ENCODE results near the gene CBX6. TPM values are rescaled to one million over a fixed set of nuclear protein-coding genes. Genes with fewer than 3 reads are reported as not detected.

Gene CBX6
- total RNA-seq, 1 experiment from 2014 or later, result 136 TPM

DNA sequence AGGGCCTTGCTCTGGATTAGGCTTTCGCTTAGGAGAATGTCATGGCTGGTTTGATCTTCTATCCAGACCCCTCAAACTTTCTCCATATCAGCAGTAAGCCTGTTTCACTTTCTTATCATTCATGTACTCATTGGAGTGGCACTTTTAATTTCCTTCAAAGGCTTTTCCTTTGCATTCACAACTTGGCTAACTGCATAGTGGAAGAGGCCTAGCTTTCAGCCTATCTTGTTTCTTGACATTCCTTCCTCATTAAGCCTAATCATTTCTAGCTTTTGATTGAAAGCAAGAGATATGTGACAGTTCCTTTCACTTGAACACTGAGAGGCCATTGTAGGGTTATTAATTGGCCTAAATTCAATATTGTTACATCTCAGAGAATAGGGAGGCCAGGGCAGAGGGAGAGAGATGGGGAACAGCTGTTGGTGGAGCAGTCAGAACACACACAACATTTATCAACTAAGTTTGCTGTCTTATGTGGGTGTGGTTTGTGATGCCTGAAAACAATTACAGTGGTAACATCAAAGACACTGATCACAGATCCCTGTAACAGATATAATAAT, 47.7 kb upstream of the CBX6 start:
- H3K9me3 ChIP-seq (ENCODE audit: insufficient read depth, low read depth), result no peaks in the 10 kb centered on the region
- no peaks in the 10 kb centered on the region for H3K36me3 ChIP-seq (ENCODE audit: low read depth)
- ChIA-PET POLR2A (ENCODE audit: unreplicated experiment) (interaction anchor here (0.6 kb wide), 1 partner anchor 110 kb away, joined by 5 read pairs; no protein-coding TSS in a partner anchor), CTCF (no interaction called here)
- H3K4me3 ChIP-seq, result no peak overlapping the region
- no peak overlapping the region for H2AFZ ChIP-seq
- peaks cover 14% of the 10 kb centered on the region; the same call in 1 of the 2 replicates for H3K27me3 ChIP-seq (ENCODE audit: insufficient read depth, low read depth)
- TF ChIP-seq, protein P1, sequence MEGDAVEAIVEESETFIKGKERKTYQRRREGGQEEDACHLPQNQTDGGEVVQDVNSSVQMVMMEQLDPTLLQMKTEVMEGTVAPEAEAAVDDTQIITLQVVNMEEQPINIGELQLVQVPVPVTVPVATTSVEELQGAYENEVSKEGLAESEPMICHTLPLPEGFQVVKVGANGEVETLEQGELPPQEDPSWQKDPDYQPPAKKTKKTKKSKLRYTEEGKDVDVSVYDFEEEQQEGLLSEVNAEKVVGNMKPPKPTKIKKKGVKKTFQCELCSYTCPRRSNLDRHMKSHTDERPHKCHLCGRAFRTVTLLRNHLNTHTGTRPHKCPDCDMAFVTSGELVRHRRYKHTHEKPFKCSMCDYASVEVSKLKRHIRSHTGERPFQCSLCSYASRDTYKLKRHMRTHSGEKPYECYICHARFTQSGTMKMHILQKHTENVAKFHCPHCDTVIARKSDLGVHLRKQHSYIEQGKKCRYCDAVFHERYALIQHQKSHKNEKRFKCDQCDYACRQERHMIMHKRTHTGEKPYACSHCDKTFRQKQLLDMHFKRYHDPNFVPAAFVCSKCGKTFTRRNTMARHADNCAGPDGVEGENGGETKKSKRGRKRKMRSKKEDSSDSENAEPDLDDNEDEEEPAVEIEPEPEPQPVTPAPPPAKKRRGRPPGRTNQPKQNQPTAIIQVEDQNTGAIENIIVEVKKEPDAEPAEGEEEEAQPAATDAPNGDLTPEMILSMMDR (conservative IDR thresholded peaks at IDR 0.05), result no peak
- TF ChIP-seq EZH2 (IDR thresholded peaks at IDR 0.05; ENCODE audit: low read depth), result no peak
- intact Hi-C loops (cut with micrococcal nuclease; ENCODE audit: unreplicated experiment), result loop anchor here (2.0 to 5.0 kb wide), 2 partner anchors 65 to 152 kb away; no protein-coding TSS in a partner anchor
- DNase-seq, result no peak
- H3K4me2 ChIP-seq, result no peak overlapping the region
- no peak overlapping the region for H3K27ac ChIP-seq
- H4K20me1 ChIP-seq (ENCODE audit: insufficient read depth), result no peaks in the 10 kb centered on the region
- peaks cover 42% of the 10 kb centered on the region for H3K4me1 ChIP-seq (replicated peaks; ENCODE audit: insufficient read depth)
- no TSS peak for BruUV-seq (replicated peaks)
- H3F3A ChIP-seq (ENCODE audit: insufficient read depth, low read depth), result peaks cover 41% of the 10 kb centered on the region
- no peaks in the 10 kb centered on the region for H3K9me2 ChIP-seq (ENCODE audit: insufficient read depth)
- no peaks in the 10 kb centered on the region for H3K79me2 ChIP-seq (ENCODE audit: low read depth)

DNA sequence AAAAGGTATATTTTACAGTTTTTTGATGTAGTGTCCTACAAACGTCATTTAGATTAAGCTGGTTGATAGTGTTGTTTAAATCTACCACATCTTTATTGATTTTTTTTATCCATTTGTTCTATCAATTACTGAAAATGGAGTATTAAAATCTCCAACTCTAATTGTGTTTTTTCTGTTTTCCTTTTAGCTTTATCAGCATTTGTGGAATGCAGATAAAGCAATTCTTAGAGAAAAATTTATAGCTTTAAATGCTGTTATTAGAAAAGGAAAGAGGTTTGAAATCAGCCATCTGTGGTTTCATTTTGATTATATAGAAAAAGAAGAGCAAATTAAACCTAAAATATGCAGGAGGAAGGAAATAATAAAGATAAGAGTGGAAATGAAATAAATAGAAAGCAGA, 39.4 kb upstream of the CBX6 start:
- CTCF ChIA-PET, result no interaction called here
- Histone ChIP-seq H2AFZ (no peak overlapping the region), H3K36me3 (ENCODE audit: low read depth) (no peaks in the 10 kb centered on the region), H3K4me3 (no peak overlapping the region), H3K4me1 (replicated peaks; ENCODE audit: insufficient read depth) (no peaks in the 10 kb centered on the region), H3F3A (ENCODE audit: insufficient read depth, low read depth) (no peaks in the 10 kb centered on the region), H3K4me2 (no peak overlapping the region), H4K20me1 (ENCODE audit: insufficient read depth) (no peaks in the 10 kb centered on the region), H3K79me2 (ENCODE audit: low read depth) (no peaks in the 10 kb centered on the region), H3K27me3 (ENCODE audit: insufficient read depth, low read depth) (peaks cover 9% of the 10 kb centered on the region; the same call in 1 of the 2 replicates), H3K9me2 (ENCODE audit: insufficient read depth) (no peaks in the 10 kb centered on the region), H3K9me3 (ENCODE audit: insufficient read depth, low read depth) (peaks cover 5% of the 10 kb centered on the region; the same call in 1 of the 2 replicates), H3K27ac (no peak overlapping the region)
- POLR2A ChIA-PET (ENCODE audit: unreplicated experiment), result no interaction called here
- intact Hi-C loops (cut with micrococcal nuclease; ENCODE audit: unreplicated experiment), result no loop called here
- TF ChIP-seq EZH2 (IDR thresholded peaks at IDR 0.05; ENCODE audit: low read depth), result no peak
- TF ChIP-seq, protein P1 (conservative IDR thresholded peaks at IDR 0.05), result no peak
- BruUV-seq (replicated peaks), result no TSS peak
- DNase-seq, result no peak

DNA sequence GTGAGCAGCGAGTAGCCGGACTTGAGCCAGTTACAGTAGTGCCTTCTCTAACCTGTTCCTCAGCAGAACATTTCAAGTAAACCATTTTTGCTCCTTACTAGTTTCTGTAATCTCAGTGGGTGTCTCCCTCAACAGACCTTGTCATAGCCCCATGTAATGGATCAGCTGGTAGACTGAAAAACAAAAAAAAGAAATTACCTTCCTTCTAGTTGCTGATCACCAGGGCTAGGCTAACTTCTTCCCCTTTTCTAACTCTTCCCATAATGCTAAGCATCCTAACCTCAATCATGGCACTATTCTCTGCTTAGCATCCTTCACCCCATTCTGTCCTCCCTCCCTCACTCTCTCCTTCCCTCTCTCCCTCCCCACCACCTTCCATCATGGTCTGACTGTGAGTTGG, 35.8 kb upstream of the CBX6 start:
- Histone ChIP-seq H3K9me2 (ENCODE audit: insufficient read depth) (no peaks in the 10 kb centered on the region), H3K79me2 (ENCODE audit: low read depth) (no peaks in the 10 kb centered on the region), H3K4me3 (no peak overlapping the region), H3K4me2 (no peak overlapping the region), H3K27me3 (ENCODE audit: insufficient read depth, low read depth) (0 out of 2 replicates have a peak, but pooled peaks cover 6% of the 10 kb centered on the region), H2AFZ (no peak overlapping the region), H4K20me1 (ENCODE audit: insufficient read depth) (no peaks in the 10 kb centered on the region), H3K9me3 (ENCODE audit: insufficient read depth, low read depth) (peaks cover 26% of the 10 kb centered on the region), H3F3A (ENCODE audit: insufficient read depth, low read depth) (no peaks in the 10 kb centered on the region), H3K36me3 (ENCODE audit: low read depth) (no peaks in the 10 kb centered on the region), H3K27ac (no peak overlapping the region), H3K4me1 (replicated peaks; ENCODE audit: insufficient read depth) (no peaks in the 10 kb centered on the region)
- ChIA-PET POLR2A (ENCODE audit: unreplicated experiment) (interaction anchor here (0.6 kb wide), 1 partner anchor 44 kb away, joined by 4 read pairs; no protein-coding TSS in a partner anchor), CTCF (no interaction called here)
- no peak for DNase-seq
- no TSS peak for BruUV-seq (replicated peaks)
- intact Hi-C loops (cut with micrococcal nuclease; ENCODE audit: unreplicated experiment), result no loop called here
- TF ChIP-seq, protein P1 (conservative IDR thresholded peaks at IDR 0.05), result no peak
- no peak for TF ChIP-seq EZH2 (IDR thresholded peaks at IDR 0.05; ENCODE audit: low read depth)
